Right cardiac atrium (tissue), 5 donors: ENCODE data around the gene SRGN. TPM values are rescaled to one million over a fixed set of nuclear protein-coding genes. Genes with fewer than 3 reads are reported as not detected.
"Not testable (repeated sequence)": the region's sequence is repeated elsewhere in the genome, so short reads cannot be mapped to it uniquely, and the experiment has no call there.

ENCODE experiments used
- ATAC-seq, 2 donors: fragments of 200-7000 bp; cut with Tn5 transposase; one replicate each; pipeline versions ENCODE4 v1.8.0 to v1.9.1; 2020; ENCODE audit warnings: moderate library complexity in 2 of 2, mild to moderate bottlenecking in 1 of 2
- DNase-seq, 3 donors: peaks; one replicate each; pipeline ENCODE4 v3.0.0-alpha.2; 2020
- H3K27ac ChIP-seq: one replicate; pipeline ENCODE4 v1.5.1; 2013; ENCODE audit warnings: mild to moderate bottlenecking, low read length, control low read depth, moderate library complexity
- H3K27me3 ChIP-seq: one replicate; pipeline ENCODE4 v1.6.1; 2013; ENCODE audit not compliant: control insufficient read depth, insufficient read depth
- H3K4me1 ChIP-seq: one replicate; pipeline ENCODE4 v1.6.1; 2013; ENCODE audit warnings: low read length; ENCODE audit not compliant: control insufficient read depth, insufficient read depth
- H3K4me3 ChIP-seq: one replicate; pipeline ENCODE4 v1.5.1; 2013; ENCODE audit warnings: low read length, control low read depth
- H3K9me3 ChIP-seq: one replicate; pipeline ENCODE4 v1.6.1; 2013; ENCODE audit warnings: low read length; ENCODE audit not compliant: control insufficient read depth
- WGBS: extraction: QIAGEN DNeasy Blood & Tissue Kit; methylation state at CpG from one replicate; pipeline ENCODE4 v1.1.7; 2013; 5-methylcytosine and 5-hydroxymethylcytosine counted together
- intact Hi-C, 4 donors: fragments of 100-400 bp; cut with DNase I; formaldehyde crosslinking; loops; one replicate each; pipeline versions ENCODE4 v1.11.0 to v1.14.0; 2022 to 2023
- polyA plus RNA-seq: library from polyadenylated mRNA; stranded (reverse); fragments of 200-250 nt; gene quantifications from one replicate; pipeline ENCODE4 v1.2.3, GENCODE V29; 2013
- total RNA-seq, 4 donors: library from RNA; stranded (reverse); fragmentation: NEBNext Ultra II Directional; extraction: Animal tissue kit (Norgen Biotek cat#: 25700); gene quantifications; one replicate each; pipeline ENCODE4 v1.2.1, GENCODE V29; 2021
- donor health status: healthy with polysubstance abuse.
- donor health status: DM: no; HTN: yes; CAD: no.
- donor health status: DM: no; HTN: no; CAD: no.
- donor health status: DM: no; HTN: yes; CAD: no; lungs with severe emphysema.
- donor health status: DM: yes; HTN: yes; CAD: no.

The SRGN gene
- total and polyA plus RNA-seq, 5 donors: 53.4 to 102 (median 69.5) TPM

- DNase-seq: no peak
- Histone ChIP-seq H3K9me3 (no peaks in the 10 kb centered on the region), H3K4me3 (no peak overlapping the region), H3K27ac (no peak overlapping the region), H3K4me1 (peaks cover 1% of the 10 kb centered on the region), H3K27me3 (no peaks in the 10 kb centered on the region)
- no peak for ATAC-seq
- intact Hi-C loops: no loop called here
These were observed 19.2 kb downstream of the SRGN start for GRCh38 chr10:69107176-69107490.

GRCh38 chr10:69107699-69108098 is 19.8 kb downstream of the SRGN start:
- DNase-seq (no peak), ATAC-seq (no peak)
- Histone ChIP-seq H3K27me3 (no peaks in the 10 kb centered on the region), H3K4me1 (peaks cover 1% of the 10 kb centered on the region), H3K27ac (no peak overlapping the region), H3K4me3 (no peak overlapping the region), H3K9me3 (no peaks in the 10 kb centered on the region)
- intact Hi-C loops: no loop called here
- WGBS: 93% methylated on average over 2 of the region's 2 CpGs

DNA sequence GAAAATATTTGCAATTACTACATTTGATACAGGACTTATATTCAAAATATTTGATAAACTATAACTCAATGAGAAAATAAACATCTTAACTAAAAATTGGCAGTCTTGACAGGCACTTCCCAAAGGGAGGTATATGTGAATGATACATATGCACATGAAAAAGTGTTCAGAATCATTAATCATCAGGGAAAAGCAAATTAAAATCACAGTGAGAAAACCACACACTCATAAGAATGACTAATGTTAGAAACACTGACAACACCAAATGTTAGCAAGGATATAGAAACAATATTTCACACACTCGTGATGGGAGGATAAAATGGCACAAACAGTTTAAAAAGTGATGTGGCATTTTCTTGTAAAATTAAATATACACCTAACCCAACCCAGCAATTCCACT is 32.0 kb downstream of the SRGN start:
- H3K9me3 ChIP-seq: no peaks in the 10 kb centered on the region
- 58% methylated on average over 1 of the region's 1 CpG for WGBS
- no peak overlapping the region for H3K27ac ChIP-seq
- no peak for ATAC-seq
- no peak for DNase-seq
- no peaks in the 10 kb centered on the region for H3K4me1 ChIP-seq
- no peaks in the 10 kb centered on the region for H3K27me3 ChIP-seq
- intact Hi-C loops: no loop called here
- no peak overlapping the region for H3K4me3 ChIP-seq

DNA sequence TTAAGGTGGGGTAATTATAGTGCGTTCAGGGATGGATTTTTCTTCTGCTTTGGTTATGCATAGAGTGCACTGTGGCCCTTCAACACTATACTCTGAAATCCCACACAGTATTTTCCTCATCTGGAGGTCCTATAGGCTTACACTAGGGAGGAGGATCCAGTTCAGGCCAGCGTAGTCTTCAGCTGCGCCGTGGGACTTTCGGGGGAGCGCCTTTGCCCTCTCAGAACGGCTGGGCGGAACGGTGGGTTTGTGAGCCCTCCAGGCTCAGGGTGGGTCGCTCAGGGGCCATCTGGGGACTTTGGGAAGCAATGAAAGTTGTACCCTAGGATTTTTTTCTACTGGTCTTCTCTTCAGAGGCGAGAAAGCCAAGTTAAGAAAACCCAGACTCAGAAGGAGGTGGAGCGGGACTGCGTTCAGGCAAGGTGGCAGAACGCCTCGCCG is 35.4 kb downstream of the SRGN start:
- ATAC-seq (peak; percentile 48 to 66), DNase-seq (peak in 2 of 3 donors; percentile 61 to 84)
- under 1% methylated on average over 16 of the region's 16 CpGs for WGBS
- H3K4me3 ChIP-seq: peak overlapping the region; percentile 56
- H3K9me3 ChIP-seq: no peaks in the 10 kb centered on the region
- H3K4me1 ChIP-seq: no peaks in the 10 kb centered on the region
- peak overlapping the region; percentile 96 for H3K27ac ChIP-seq
- intact Hi-C loops: no loop called here
- H3K27me3 ChIP-seq: no peaks in the 10 kb centered on the region

DNA sequence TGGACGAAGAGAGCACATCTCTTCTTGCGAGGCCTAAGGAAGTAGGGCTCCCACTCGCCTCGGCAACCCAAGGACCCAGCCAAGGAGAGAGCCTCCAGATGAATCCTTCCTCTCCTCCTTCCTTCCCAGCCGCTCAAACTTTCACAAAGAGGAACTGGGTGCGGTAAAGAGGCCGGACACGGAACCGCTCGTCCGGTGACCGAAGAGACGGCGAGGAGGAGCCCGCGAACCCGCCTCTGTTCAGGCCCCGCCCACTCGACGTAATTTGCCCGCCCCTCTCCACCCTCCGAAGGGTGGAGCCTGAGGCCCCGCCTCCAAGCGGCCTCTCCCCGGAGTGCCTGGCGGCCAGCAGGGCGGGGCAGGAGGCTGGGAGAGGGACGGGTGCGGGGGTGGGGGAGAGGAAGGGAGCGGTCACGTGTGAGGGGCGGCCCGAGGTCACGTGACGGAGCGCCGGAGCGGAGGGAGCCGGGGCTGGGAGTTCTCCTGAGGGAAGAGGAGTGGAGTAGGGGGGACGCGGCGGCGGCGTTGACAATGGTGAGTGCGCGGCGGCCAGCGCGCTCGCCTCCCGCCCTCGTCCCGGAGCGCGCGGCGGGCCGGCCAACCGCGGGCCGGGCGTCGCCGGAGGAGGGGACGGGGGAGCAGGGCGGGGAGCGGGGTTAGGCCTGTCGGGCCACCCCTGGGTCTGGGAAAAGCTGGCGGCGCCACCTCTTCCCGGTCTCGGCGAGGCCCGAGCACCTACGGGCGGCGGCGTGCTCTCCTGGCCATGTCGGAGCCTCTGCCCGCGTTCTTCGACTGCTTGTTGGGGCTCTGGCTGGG is 36.1 kb downstream of the SRGN start, which contains the start of gene VPS26A:
Gene VPS26A, plus strand, starts transcription at position 432 of the 816 bp plus-strand sequence. Its CDS starts 100 bp downstream, at position 532.
- under 1% methylated on average over 82 of the region's 82 CpGs for WGBS
- H3K27me3 ChIP-seq: no peaks in the 10 kb centered on the region
- H3K4me3 ChIP-seq: peak within 1 kb of the TSS; percentile 92
- peak within 1 kb of the TSS; percentile 96 for H3K27ac ChIP-seq
- H3K9me3 ChIP-seq: no peaks in the 10 kb centered on the region
- DNase-seq (peak; percentile 99 to 100 (median 99)), ATAC-seq (peak; percentile 99)
- intact Hi-C loops: no loop called here
- H3K4me1 ChIP-seq: no peaks in the 10 kb centered on the region

DNA sequence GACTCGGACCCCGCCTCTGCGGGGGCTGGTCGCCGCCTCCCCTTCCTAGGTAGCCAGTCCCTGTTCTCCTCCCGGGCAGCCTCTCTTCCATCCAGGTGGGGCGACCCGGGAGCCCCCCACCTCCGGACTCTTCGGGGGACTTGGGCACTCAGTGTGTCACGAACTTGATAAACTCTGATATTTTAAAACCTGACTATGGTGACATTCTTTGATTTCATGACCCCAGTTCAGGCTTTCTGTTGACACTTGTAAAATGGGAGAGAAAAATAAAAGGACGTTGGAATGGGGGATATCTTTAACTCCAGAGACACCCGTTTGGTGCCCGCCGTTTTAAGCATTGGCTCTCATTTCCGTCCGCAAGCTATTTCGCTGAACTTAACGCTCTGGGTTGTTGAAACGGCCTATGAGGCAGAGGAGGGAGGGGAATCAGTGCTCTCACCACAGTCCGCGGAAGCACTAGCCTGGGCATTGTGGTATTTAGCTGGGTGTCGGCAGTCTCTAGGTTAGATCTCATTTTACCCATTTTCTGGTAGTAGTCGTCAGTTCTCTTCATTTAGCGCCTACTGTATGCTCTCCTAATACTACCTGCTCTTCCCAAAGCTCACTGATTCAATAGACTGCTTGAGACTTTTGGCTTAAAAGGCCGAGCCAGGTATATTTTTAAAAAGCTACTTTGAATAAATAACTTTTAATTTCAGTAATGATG is 36.8 kb downstream of the SRGN start:
- Histone ChIP-seq H3K27ac (peak overlapping the region; percentile 92), H3K4me1 (no peaks in the 10 kb centered on the region), H3K9me3 (no peaks in the 10 kb centered on the region), H3K27me3 (no peaks in the 10 kb centered on the region), H3K4me3 (peak overlapping the region; percentile 92)
- ATAC-seq: peak; percentile 20 to 40
- intact Hi-C loops: no loop called here
- DNase-seq: peak in 2 of 3 donors; percentile 55 to 79
- under 1% methylated on average over 26 of the region's 26 CpGs for WGBS

GRCh38 chr10:69125554-69125953 is 37.7 kb downstream of the SRGN start:
- no peak for ATAC-seq
- Histone ChIP-seq H3K27ac (no peak overlapping the region), H3K4me3 (peak overlapping the region; percentile 92), H3K9me3 (no peaks in the 10 kb centered on the region), H3K4me1 (no peaks in the 10 kb centered on the region), H3K27me3 (no peaks in the 10 kb centered on the region)
- no peak for DNase-seq
- intact Hi-C loops: no loop called here
- 67% methylated on average over 1 of the region's 1 CpG for WGBS

- H3K9me3 ChIP-seq: no peaks in the 10 kb centered on the region
- H3K27me3 ChIP-seq: no peaks in the 10 kb centered on the region
- H3K27ac ChIP-seq: no peak overlapping the region
- no peak for DNase-seq
- H3K4me1 ChIP-seq: no peaks in the 10 kb centered on the region
- intact Hi-C loops: no loop called here
- no peak overlapping the region for H3K4me3 ChIP-seq
- ATAC-seq: no peak
- WGBS: 42% methylated on average over 2 of the region's 2 CpGs
These were observed 42.3 kb downstream of the SRGN start for GRCh38 chr10:69130251-69130650.

DNA sequence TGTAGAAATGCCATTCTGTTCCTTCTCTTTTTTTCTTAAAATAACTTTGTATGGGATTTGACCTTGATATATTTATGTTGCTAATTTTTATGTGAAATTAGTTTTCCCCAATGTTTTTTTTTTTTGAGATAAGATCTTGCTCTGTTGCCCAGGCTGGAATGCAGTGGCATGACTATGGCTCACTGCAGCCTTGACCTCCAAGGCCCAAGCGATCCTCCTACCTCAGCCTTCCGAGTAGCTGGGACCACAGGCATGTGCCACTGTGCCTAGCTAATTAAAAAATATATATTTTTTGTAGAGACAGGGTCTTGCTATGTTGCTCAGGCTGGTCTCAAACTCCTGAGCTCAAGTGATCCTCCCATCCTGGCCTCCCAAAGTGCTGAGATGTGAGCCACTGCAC is 52.1 kb downstream of the SRGN start:
- H3K9me3 ChIP-seq: no peaks in the 10 kb centered on the region
- no peaks in the 10 kb centered on the region for H3K27me3 ChIP-seq
- intact Hi-C loops: no loop called here
- DNase-seq (no peak), ATAC-seq (no peak)
- no peak overlapping the region for H3K27ac ChIP-seq
- H3K4me3 ChIP-seq: no peak overlapping the region
- no peaks in the 10 kb centered on the region for H3K4me1 ChIP-seq
- WGBS: 95% methylated on average over 2 of the region's 2 CpGs

DNA sequence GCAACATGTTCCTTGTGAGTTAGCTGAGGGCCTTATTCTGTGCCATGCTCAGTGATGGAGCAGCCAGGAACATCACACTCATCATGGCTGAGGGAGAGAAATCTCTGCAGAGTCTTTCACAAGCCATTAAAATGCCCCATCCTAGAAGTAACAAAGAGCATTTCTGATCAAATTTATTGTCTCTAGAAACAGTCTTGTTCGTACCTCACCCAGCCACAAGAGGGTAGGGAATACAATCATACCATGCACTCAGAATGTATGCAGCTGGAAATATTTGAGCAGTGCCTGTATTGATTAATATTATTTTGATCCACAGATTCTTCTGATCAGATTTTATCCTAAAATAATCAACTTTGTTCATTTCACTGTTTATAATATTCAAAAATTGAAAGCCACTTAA is 53.4 kb downstream of the SRGN start:
- no peak for ATAC-seq
- DNase-seq: no peak
- intact Hi-C loops: no loop called here
- H3K4me1 ChIP-seq: no peaks in the 10 kb centered on the region
- WGBS: 73% methylated on average over 1 of the region's 1 CpG
- H3K4me3 ChIP-seq: no peak overlapping the region
- no peak overlapping the region for H3K27ac ChIP-seq
- H3K9me3 ChIP-seq: no peaks in the 10 kb centered on the region
- no peaks in the 10 kb centered on the region for H3K27me3 ChIP-seq

- H3K27me3 ChIP-seq, ATAC-seq, H3K4me3 ChIP-seq, H3K9me3 ChIP-seq, DNase-seq, H3K4me1 ChIP-seq, H3K27ac ChIP-seq, intact Hi-C loops: not testable (repeated sequence)
- 96% methylated on average over 3 of the region's 3 CpGs for WGBS
These were observed 54.2 kb downstream of the SRGN start for GRCh38 chr10:69142074-69142473.
